A549 (cell line): ENCODE measurements around the gene MCOLN2. TPM values are rescaled to one million over a fixed set of nuclear protein-coding genes. Genes with fewer than 3 reads are reported as not detected.

Experiments used
- ATAC-seq, 2 experiments: fragments of 200-7000 bp in 1 of 2; fragments of >200 bp in 1 of 2; cut with Nextera tagmentation in 1 of 2; cut with Tn5 transposase in 1 of 2; 3 replicates each; pipeline versions ENCODE4 v1.8.0 to v1.9.1; 2018 to 2020; ENCODE audit warnings: mild to moderate bottlenecking in 1 of 2, moderate library complexity in 1 of 2
- CTCF ChIA-PET: fragments of 300-600 bp; sonication (Branson Sonifier 250); formaldehyde crosslinking; extraction: SDS; loops from one replicate; lab custom pipeline; 2021; ENCODE audit warnings: antibody characterized with exemption, inconsistent platforms; lab: Yijun Ruan, JAX
- POLR2A ChIA-PET: fragments of 350-600 bp; formaldehyde crosslinking; extraction: SDS; loops from one replicate; lab custom pipeline; 2021; ENCODE audit warnings: antibody characterized with exemption, inconsistent platforms; lab: Yijun Ruan, JAX
- DNase-seq, 2 experiments: peaks; one replicate each; pipeline versions ENCODE4 v3.0.0 to v3.0.0-alpha.2; 2011 to 2016; ENCODE audit warnings: low read depth in 1 of 2, low spot score in 1 of 2
- FAIRE-seq: peaks from 2 replicates; lab custom pipeline; 2011; peaks lifted over from hg19 to GRCh38; lab: Jason Lieb, UNC
- H3K27ac ChIP-seq, 2 experiments: fragments of >200 bp; sonication (Bioruptor Twin); formaldehyde crosslinking; 3 replicates each; pipeline ENCODE4 v1.5.1; 2016 to 2017
- H3K4me1 ChIP-seq: fragments of >200 bp; sonication (Bioruptor Twin); formaldehyde crosslinking; 3 replicates; pipeline ENCODE4 v1.6.1; 2016
- H3K4me2 ChIP-seq: fragments of >200 bp; sonication (Bioruptor Twin); formaldehyde crosslinking; 3 replicates; pipeline ENCODE4 v1.6.1; 2016
- H3K4me3 ChIP-seq: fragments of >200 bp; sonication (Bioruptor Twin); formaldehyde crosslinking; 3 replicates; pipeline ENCODE4 v1.5.1; 2016
- H3K9me3 ChIP-seq: fragments of >200 bp; sonication (Bioruptor Twin); formaldehyde crosslinking; 3 replicates; pipeline ENCODE4 v1.6.1; 2016
- CBX8 ChIP-seq: fragments of 200-600 bp; sonication (generic); IDR thresholded peaks from 2 replicates; pipeline ENCODE4 v1.6.1; 2016
- CEBPB ChIP-seq, 2 experiments: fragments of >200 bp in 1 of 2; sonication (Bioruptor Twin) in 1 of 2; formaldehyde crosslinking in 1 of 2; IDR thresholded peaks; 2 replicates each; pipeline ENCODE4 v1.6.1; 2012 to 2016
- CHD4 ChIP-seq: fragments of 200-600 bp; sonication (generic); IDR thresholded peaks from 2 replicates; pipeline ENCODE4 v1.6.1; 2016; ENCODE audit warnings: antibody characterized with exemption, mild to moderate bottlenecking, borderline replicate concordance
- EHMT2 ChIP-seq: fragments of 200-600 bp; sonication (generic); IDR thresholded peaks from 2 replicates; pipeline ENCODE4 v1.6.1; 2016; ENCODE audit warnings: antibody characterized with exemption, low read depth, mild to moderate bottlenecking, moderate library complexity
- ELK1 ChIP-seq: fragments of 150-350 bp; IDR thresholded peaks from 2 replicates; pipeline ENCODE4 v1.6.1; 2014; ENCODE audit warnings: low read depth, mild to moderate bottlenecking, low read length
- FOSB ChIP-seq: fragments of 250-450 bp; sonication (Bioruptor Pico); IDR thresholded peaks from 2 replicates; pipeline ENCODE4 v1.5.0; 2020; ENCODE audit warnings: mild to moderate bottlenecking, moderate library complexity
- FOSL2 ChIP-seq, 2 experiments: fragments of 450-650 bp in 1 of 2; fragments of >200 bp in 1 of 2; sonication (Bioruptor Twin) in 1 of 2; formaldehyde crosslinking; IDR thresholded peaks; 2 replicates each; pipeline versions ENCODE4 v1.5.0 to v1.6.1; 2016 to 2020; ENCODE audit warnings: mild to moderate bottlenecking in 1 of 2, moderate library complexity in 1 of 2
- GATA3 ChIP-seq: IDR thresholded peaks from 2 replicates; pipeline ENCODE4 v1.6.1; 2012; ENCODE audit warnings: borderline replicate concordance
- HES2 ChIP-seq: fragments of >200 bp; sonication (Bioruptor Twin); formaldehyde crosslinking; IDR thresholded peaks from 2 replicates; pipeline ENCODE4 v1.6.1; 2016
- HMGXB4 ChIP-seq: fragments of 250-450 bp; sonication (Bioruptor Pico); IDR thresholded peaks from 2 replicates; pipeline ENCODE4 v1.5.0; 2021; ENCODE audit warnings: mild to moderate bottlenecking, moderate library complexity, borderline replicate concordance
- HOXA7 ChIP-seq: fragments of 250-450 bp; sonication (Bioruptor Pico); IDR thresholded peaks from 2 replicates; pipeline ENCODE4 v1.5.0; 2020; ENCODE audit warnings: mild to moderate bottlenecking, moderate library complexity
- HOXB13 ChIP-seq: fragments of 250-450 bp; sonication (Bioruptor Pico); IDR thresholded peaks from 2 replicates; pipeline ENCODE4 v1.5.0; 2020; ENCODE audit warnings: low read depth, mild to moderate bottlenecking, moderate library complexity
- JUN ChIP-seq, 2 experiments: fragments of >200 bp; sonication (Bioruptor Twin); formaldehyde crosslinking; IDR thresholded peaks; 2 replicates in 1 of 2; 3 replicates in 1 of 2; pipeline ENCODE4 v1.6.1; 2016 to 2017
- JUNB ChIP-seq: fragments of >200 bp; sonication (Bioruptor Twin); formaldehyde crosslinking; IDR thresholded peaks from 2 replicates; pipeline ENCODE4 v1.6.1; 2016
- KDM1A ChIP-seq: fragments of 200-600 bp; sonication (generic); IDR thresholded peaks from 2 replicates; pipeline ENCODE4 v1.6.1; 2016; ENCODE audit warnings: low read depth, mild to moderate bottlenecking
- PHF8 ChIP-seq: fragments of 200-600 bp; sonication (generic); IDR thresholded peaks from 2 replicates; pipeline ENCODE4 v1.6.1; 2016; ENCODE audit warnings: low read depth, mild to moderate bottlenecking, antibody characterized with exemption, moderate library complexity, borderline replicate concordance
- POLR2A ChIP-seq: IDR thresholded peaks from 2 replicates; pipeline ENCODE4 v1.6.1; 2012; ENCODE audit warnings: mild to moderate bottlenecking, low read length
- RARB ChIP-seq: fragments of 250-450 bp; sonication (Bioruptor Pico); IDR thresholded peaks from 2 replicates; pipeline ENCODE4 v1.8.0; 2021; ENCODE audit warnings: mild to moderate bottlenecking, moderate library complexity
- REST ChIP-seq: fragments of 200-600 bp; sonication (generic); IDR thresholded peaks from 2 replicates; pipeline ENCODE4 v1.6.1; 2016; ENCODE audit warnings: antibody characterized with exemption, mild to moderate bottlenecking, moderate library complexity
- SREBF2 ChIP-seq: fragments of 450-650 bp; IDR thresholded peaks from 2 replicates; pipeline ENCODE4 v1.6.1; 2014; ENCODE audit warnings: mild to moderate bottlenecking, moderate library complexity
- TFCP2L1 ChIP-seq: fragments of 250-450 bp; sonication (Bioruptor Pico); IDR thresholded peaks from 2 replicates; pipeline ENCODE4 v1.5.0; 2021; ENCODE audit warnings: mild to moderate bottlenecking
- TP53 ChIP-seq: fragments of 250-450 bp; sonication (Bioruptor Pico); IDR thresholded peaks from 2 replicates; pipeline ENCODE4 v1.5.0; 2021; ENCODE audit warnings: mild to moderate bottlenecking, moderate library complexity
- ZFP36 ChIP-seq: fragments of 450-650 bp; IDR thresholded peaks from 2 replicates; pipeline ENCODE4 v1.6.1; 2014; ENCODE audit warnings: borderline replicate concordance; ENCODE audit not compliant: partially characterized antibody
- ZSCAN20 ChIP-seq: fragments of 250-450 bp; sonication (Bioruptor Pico); IDR thresholded peaks from 2 replicates; pipeline ENCODE4 v1.8.0; 2022; ENCODE audit warnings: mild to moderate bottlenecking, moderate library complexity
- WGBS: methylation state at CpG from one replicate; pipeline ENCODE4 v1.1.6; 2017; ENCODE audit errors: missing lambda C conversion rate; 5-methylcytosine and 5-hydroxymethylcytosine counted together
- polyA plus RNA-seq, 4 experiments: library from polyadenylated mRNA; depleted of rRNA in 3 of 4; stranded (reverse); fragments of >200 nt; fragmentation: RNase III in 1 of 4; extraction: RNeasy Plus Mini Kit Qiagen cat#74134 plus additional on column Dnase treatment in 1 of 4; gene quantifications; 2 replicates in 3 of 4; 3 replicates in 1 of 4; pipeline ENCODE4 v1.2.3, GENCODE V29; 2011 to 2017

Gene MCOLN2
- polyA plus RNA-seq, 2 of the 4 experiments (the other 2 are of a cell fraction), result 3.1 to 4.6 TPM

DNA sequence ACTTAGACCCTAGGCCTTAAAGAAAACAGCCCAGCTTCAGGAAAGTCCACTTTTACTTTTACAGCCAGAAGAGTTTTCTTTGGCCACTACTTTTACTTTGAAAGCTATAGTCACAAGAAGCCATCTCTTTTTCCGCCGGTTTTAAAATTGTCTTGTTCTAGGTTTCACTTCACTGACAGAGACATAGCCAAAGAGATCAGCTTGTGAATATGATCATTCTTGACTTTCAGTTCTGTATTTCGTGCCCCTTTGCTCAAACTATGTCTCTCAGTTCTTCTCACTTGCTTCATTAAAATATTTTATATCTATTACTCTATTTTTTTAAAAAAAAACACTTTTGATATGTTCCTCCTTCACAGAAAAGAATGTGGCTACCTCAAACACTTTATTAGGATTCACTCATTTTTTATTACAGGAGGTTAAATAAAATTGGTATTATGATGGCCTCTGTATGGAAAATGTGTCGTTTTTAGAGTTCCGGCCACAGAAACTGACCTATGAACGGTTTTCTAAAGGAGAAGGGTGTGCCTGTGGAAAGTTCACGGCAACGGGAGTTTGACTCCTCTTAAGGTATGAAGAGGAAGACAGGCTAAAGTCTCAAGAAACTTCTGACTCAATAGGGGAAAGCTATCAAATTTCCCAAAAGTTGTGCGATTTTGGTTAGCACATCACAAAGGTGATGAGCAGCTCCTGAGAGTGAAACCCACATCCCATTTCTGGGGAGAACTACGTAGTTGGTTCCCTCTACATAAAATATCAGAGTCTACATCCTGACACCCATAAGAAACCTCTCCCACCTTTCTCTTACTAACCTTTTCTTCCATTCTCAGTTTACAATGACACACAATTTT, 1.2 kb downstream of the MCOLN2 start:
- ChIA-PET POLR2A (interaction anchor here (1.1 kb wide), 1 partner anchor 51 kb away, joined by 3 read pairs; no protein-coding TSS in a partner anchor), CTCF (interaction anchor here (0.5 to 1.0 kb wide), 2 partner anchors 51 to 149 kb away, joined by 3 to 4 read pairs (median 4); no protein-coding TSS in a partner anchor)
- Histone ChIP-seq H3K9me3 (no peaks in the 10 kb centered on the region), H3K4me1 (0 out of 3 replicates have a peak, but pooled peaks cover 4% of the 10 kb centered on the region), H3K27ac (no peak overlapping the region), H3K4me2 (peak overlapping the region; percentile 99; the same call in 2 of the 3 replicates), H3K4me3 (no peak overlapping the region)
- no peak for FAIRE-seq
- DNase-seq, result no peak
- TF ChIP-seq CBX8, result no peak
- TF ChIP-seq JUN (IDR thresholded peaks at IDR 0.05), result no peak
- no peak for TF ChIP-seq REST
- no peak for TF ChIP-seq ELK1
- TF ChIP-seq KDM1A, result no peak
- TF ChIP-seq HOXA7 (CRISPR knock-in tag), result no peak
- TF ChIP-seq FOSB (CRISPR knock-in tag), result no peak
- TF ChIP-seq HMGXB4 (CRISPR knock-in tag), result no peak
- TF ChIP-seq POLR2A, result no peak
- TF ChIP-seq EHMT2, result no peak
- no peak for TF ChIP-seq HES2
- no peak for TF ChIP-seq CHD4
- no peak for TF ChIP-seq ZFP36
- no peak for TF ChIP-seq TFCP2L1 (CRISPR knock-in tag)
- TF ChIP-seq SREBF2, result no peak
- no peak for ATAC-seq
- WGBS, result 83% methylated on average over 10 of the region's 10 CpGs

GRCh38 chr1:84991097-84991920, 5.6 kb downstream of the MCOLN2 start:
- Histone ChIP-seq H3K9me3 (no peaks in the 10 kb centered on the region), H3K4me1 (0 out of 3 replicates have a peak, but pooled peaks cover under 1% of the 10 kb centered on the region), H3K27ac (no peak overlapping the region), H3K4me3 (no peak overlapping the region), H3K4me2 (no peak overlapping the region)
- no peak for TF ChIP-seq RARB (CRISPR knock-in tag)
- no peak for TF ChIP-seq KDM1A
- no peak for TF ChIP-seq TFCP2L1 (CRISPR knock-in tag)
- TF ChIP-seq FOSL2 (IDR thresholded peaks at IDR 0.05), result no peak
- no peak for TF ChIP-seq FOSL2 (CRISPR knock-in tag; IDR thresholded peaks at IDR 0.05)
- no peak for TF ChIP-seq HOXB13 (CRISPR knock-in tag)
- no peak for TF ChIP-seq TP53 (CRISPR knock-in tag)
- TF ChIP-seq ZSCAN20 (CRISPR knock-in tag), result no peak
- TF ChIP-seq CEBPB (IDR thresholded peaks at IDR 0.05), result no peak
- no peak for TF ChIP-seq JUNB
- TF ChIP-seq PHF8, result no peak
- no peak for TF ChIP-seq GATA3
- CTCF ChIA-PET, result no interaction called here
- ATAC-seq (no peak), FAIRE-seq (no peak), DNase-seq (no peak)
- WGBS, result 62% methylated on average over 8 of the region's 8 CpGs
- POLR2A ChIA-PET, result interaction anchor here (0.6 kb wide), 1 partner anchor 775 kb away, joined by 6 read pairs; no protein-coding TSS in a partner anchor
